Gastrocnemius medialis (tissue), 4 donors: ENCODE results near the gene C2orf68.

ENCODE experiments used
- CTCF ChIP-seq, 5 experiments: fragments of 450-650 bp in 3 of 5; fragments of 200-600 bp in 2 of 5; sonication (generic) in 2 of 5; IDR thresholded peaks in 4 of 5; conservative IDR thresholded peaks in 1 of 5; 1 replicate in 4 of 5; 2 replicates in 1 of 5; pipeline ENCODE4 v1.5.1; 2016 to 2019; ENCODE audit warnings: antibody characterized with exemption in 5 of 5, mild to moderate bottlenecking in 3 of 5, moderate library complexity in 3 of 5
- POLR2A ChIP-seq, 2 donors: fragments of 450-650 bp; IDR thresholded peaks; one replicate each; pipeline ENCODE4 v1.6.1; 2017; ENCODE audit warnings: antibody characterized with exemption in 2 of 2, mild to moderate bottlenecking in 2 of 2, moderate library complexity in 2 of 2

- TF ChIP-seq CTCF (IDR thresholded peaks at IDR 0.05 in 4 of 5, conservative IDR thresholded peaks at IDR 0.05 in 1 of 5) (no peak), POLR2A (IDR thresholded peaks at IDR 0.05) (no peak)
Measured at GRCh38 chr2:85593023-85593422, 18.8 kb downstream of the C2orf68 start.
